Mucosa of gallbladder (tissue), 1 donor: ENCODE results near the gene DBN1. TPM values are rescaled to one million over a fixed set of nuclear protein-coding genes. Genes with fewer than 3 reads are reported as not detected.
A peak's percentile ranks its signal among the peaks of the same experiment; 100 is the strongest.

ENCODE experiments used
- DNase-seq: peaks from one replicate; pipeline ENCODE4 v3.0.0-alpha.2; 2020; ENCODE audit warnings: low spot score
- total RNA-seq: library from RNA; stranded (reverse); gene quantifications from one replicate; pipeline ENCODE4 v1.2.1, GENCODE V29; 2021
- donor health status: DM: no; HTN: no; CAD: no.

The DBN1 gene
- total RNA-seq, 1 donor from 2014 or later, result 89.0 TPM

DNA sequence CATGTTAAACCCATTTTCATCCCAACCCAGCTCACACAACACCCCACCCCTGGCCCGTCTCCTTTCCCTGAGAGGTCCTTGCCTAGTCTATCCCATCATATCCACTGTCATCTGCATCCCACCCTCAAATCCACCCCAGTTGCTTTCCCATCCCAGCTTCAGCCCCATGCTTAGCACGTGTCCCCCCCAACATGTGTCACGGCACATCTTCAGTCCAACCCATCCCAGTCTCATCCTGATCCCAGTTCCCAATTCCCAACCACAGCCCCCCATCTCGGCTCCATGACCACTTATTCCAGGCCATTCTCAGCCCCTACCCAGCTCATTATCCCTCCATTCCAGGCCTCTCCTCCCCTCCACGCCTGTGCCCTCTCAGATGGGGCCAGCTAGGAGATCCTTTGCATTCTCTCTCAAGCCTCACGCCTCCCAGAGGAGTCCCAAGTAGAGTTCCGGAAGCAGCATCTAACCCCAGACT, 605 bp upstream of the DBN1 start:
- no peak for DNase-seq

DNA sequence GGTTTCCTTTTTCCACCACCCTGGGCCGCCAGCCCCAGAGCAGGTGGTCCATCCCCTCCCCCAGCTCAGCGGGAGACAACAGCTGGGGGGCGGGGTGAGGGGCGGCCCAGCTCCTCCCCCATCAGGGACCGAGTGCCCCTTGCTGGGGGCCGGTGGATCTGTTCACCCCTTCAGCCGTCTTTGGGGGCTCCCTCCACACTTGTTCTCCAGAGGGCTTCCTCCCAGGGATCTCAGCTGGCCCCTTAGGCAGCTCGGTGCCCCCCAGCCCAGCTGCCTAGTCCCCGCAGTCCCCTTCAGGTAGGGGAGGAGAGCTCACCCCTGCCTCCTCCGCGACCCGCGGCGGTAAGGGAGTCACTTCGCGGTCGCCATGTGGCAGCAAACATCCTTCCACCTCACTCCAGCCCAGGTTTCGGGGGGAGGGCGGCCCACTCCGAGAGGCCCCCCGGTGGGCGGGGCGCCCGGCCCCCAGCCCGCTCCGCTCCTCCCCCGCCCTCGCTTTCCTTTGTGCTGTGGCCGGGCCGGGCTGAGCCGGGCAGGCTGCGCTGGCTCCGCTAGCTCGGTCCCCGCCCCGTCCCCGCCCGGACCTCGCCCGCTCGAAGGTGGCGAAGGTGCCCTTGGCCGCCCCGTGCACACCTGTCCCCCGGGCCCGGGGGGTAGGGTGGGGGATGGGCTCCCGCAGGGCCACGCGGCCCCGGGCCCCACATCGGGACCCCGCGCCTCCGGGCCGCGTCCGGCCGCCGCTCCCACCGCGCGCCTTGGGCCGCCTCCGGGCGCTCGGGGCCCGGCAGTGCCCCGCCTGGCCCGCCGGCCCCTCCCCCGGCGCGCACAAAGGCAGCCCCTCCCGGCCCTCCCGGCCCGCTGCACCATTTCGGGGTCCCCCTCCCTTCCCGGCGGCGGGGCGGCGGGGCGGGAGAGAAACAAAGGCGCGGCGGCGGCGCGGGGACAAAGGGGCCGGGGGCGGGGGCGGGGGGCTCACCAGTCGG, 683 bp downstream of the DBN1 start:
- DNase-seq, result no peak

DNA sequence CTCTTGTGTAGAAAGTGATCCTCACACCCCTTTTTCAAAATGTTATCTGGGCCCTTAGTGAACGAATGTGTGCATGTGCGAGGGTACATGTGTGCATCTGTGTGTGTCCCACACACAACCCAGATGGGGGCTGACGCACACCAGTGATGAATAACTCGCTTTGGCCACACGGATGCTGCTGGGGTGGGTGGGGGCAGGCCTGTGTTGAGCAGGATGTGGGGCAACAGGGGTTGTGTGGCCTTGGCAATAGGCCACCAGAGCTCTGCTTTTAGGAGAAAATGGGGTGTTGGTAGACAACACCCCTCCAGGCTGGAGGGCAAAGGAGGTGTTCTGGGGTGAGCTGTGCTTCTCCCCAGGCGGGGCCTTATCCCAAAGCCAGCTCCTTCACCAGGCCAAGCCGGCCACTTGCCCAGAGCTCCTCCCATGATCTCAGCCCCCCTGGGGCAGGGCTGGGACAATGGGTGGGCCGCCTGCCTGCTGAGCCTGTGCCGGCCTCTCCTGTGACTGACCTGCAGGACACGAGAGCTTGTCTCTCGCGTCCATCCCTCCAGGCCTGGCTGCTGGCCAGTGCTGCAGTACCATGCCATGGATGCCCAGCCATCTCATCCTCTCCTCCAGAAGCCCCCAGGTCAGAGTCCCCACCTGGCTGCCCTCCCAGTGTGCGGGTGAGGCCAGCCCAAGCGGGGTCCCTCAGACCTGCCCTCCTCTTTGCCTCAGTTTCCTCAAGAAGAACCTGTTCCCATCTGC, 1.7 kb downstream of the DBN1 start:
- DNase-seq, result no peak

DNA sequence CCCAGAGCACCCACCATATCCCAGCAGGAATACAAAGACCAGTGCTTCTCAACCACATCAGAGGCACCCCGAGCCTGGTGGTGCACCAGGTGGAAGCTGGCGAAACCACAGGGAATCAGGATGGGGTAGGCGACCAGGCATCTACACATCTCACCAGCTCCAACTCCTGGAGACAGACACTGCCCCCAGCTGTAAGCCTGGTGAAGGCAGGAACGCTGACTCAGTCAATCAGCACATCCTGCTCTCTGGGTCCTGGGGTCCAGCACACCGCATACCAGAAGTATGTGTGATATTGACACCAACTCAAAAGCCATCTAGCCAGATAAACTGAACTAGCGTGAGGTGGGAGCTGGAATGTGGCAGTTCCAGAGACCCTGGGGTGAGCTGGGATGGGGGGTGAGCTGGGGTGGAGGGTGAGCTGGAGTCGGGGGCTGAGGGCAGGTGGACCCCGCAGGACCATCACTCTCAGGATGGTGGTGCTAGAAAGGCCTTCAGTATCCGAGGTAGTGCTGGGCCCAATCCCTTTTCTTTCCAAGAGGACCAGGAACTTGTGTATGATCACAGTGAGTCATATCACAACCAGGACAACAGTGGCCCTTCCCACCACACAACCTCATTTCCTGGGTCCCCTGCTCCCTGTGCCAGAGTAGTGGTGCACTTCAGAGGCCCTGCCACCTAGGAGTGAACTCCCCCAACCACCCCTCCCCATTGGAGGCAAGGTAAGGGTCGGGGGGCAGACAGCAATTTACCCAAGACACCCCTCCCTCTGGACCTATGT, 2.5 kb downstream of the DBN1 start:
- DNase-seq, result no peak

DNA sequence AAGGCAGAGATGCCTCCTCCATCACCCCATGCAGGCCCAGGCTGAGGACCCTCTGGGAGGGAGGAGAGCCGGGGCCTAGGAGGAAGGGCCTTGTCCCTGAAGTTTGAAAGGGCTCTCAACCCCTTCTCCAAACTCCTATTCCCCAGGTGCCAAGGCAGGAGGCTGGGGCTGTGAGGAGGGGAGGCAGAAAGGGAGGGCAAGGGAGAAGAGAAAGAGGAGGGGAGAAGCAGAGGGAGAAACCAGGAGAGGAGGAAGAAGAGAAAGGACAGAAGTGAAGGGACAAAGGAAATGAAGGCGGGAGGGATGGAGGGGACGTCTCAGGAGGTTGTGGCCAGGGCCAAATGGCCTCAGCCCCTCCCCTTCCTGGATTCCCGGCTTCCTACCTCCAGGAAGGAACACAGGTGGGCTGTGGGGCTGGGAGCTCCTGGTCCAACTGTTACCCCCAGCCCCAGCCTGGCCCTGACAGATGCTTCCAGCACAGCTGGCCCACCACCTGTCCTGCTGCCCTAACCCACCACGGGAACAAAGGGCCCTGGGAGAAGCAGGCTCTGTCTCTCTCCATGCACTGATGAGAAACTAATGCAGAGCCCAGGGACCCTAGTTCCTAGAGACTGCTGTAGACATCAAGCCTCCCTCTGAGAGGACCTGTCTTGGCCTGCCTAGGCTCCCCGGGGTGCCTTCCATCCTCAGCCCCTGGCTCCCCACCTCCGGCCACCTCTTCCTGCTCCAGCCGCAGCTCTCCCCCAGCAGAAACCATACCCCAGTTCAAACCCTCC, 3.5 kb downstream of the DBN1 start:
- DNase-seq, result no peak

DNA sequence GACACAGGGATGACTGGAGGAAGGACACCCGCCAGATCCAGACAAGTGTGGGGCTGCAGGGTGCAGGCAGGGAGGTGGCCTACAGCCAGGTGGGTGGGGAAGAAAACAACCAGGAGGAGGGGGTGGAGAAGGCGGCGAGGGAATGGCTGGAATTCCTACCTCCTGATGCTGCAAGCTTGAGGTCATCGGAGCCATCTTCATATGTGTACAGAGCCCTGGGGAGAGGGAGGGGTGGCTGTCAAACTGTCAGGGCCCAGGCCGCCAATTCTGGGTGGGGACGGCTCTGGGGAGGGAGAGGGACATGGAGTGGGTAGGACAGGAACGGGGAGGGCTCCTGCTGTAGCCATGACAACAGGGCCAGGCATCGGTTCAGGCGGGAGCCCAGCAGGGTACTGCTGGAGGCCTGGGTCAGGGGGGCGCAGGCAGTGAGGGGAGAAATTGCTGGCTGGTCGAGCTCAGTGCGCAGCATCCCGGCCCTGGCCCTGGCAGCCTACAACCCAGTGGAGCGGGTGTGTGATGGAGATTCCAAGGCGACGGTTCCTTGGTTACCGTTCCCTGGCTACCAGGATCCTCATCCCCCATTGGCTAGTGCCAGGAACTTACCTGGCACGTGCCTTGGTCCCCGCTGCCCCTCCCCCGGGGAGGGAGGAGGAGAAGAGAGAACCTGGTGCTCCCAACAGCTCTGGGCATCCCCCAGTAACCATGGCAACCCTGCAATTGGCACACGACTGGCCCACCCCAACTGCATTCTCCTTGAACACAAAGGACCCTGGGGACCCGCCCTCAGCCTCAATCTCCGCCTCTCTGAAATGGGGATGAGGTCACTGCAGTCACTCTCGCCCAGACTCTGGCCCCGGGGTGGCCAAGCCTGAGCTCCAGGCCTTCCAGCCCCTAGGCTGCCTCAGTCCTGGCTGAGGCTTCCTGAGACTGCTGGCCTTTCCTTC, 4.5 kb downstream of the DBN1 start:
- no peak for DNase-seq

DNA sequence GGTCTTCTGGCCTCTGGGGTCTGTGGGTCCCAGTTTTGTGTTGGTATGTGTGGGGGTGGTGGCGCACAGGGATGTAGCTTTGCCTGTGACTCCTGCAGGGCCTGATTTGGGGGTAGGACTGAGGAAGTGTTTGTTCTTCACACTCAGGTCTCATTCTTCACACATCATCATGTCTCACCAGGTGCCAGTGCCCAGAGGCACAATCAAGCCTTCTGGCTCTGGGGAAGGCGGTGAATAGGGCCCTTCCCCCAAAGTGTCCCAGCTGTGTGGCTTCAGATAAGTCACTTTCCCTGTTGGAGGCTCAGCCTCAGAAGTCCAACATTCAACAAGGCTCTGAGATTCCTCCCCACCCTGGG, 5.1 kb downstream of the DBN1 start:
- DNase-seq, result no peak

DNA sequence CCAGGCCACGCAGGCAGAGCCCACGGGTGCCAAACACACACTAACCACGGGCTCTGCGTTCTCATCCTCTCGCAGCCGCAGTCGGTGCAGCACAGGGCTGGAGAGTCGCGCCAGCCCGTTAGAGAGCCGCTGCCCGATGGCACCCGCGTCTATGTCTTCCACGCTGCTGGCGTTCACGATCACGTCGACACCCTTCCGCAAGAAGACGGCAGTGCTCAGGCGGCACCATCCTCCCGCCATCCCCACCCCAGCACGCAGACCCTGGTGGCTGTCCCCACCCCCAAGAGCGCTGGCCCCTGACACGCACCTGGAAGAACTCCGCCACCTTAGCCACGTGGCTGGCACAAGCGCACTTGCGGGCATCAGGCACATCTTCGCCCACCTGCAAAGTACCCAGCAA, 6.0 kb downstream of the DBN1 start:
- DNase-seq, result no peak

DNA sequence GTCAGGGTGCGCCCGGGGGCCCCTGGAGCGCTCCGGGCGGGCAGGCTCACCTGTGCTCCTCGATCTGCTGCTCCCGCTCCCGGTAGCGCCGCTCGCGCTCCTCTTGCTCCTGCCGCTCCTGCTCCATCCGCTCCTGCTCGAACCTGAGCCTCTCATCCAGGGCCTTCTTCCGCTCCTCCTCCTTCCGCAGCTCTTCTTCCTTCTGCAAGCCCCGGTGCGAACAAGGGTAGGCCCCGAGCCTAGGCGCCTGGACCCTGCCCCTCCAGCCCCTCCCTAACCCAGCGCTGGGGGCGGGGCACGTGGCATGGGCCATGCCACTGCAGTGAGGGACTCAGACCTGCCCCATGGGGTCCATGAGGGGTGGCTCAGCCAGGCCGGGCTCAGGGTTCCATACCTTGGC, 6.6 kb downstream of the DBN1 start:
- no peak for DNase-seq

DNA sequence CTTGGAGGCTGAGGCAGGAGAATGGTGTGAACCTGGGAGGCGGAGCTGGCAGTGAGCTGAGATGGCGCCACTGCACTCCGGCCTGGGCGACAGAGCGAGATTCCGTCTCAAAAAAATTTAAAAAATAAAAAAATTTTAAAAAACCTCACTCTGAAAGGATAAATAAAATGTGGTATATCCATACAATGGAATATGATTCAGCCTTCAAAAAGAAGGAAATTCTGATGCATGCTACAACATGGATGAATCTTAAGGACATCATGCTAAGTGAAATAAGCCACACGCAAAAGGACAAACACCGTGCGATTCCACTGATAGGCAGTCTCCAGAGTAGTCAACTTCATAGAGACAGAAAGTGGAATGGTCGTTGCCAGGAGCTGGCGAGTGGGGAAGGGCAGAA, 8.4 kb downstream of the DBN1 start:
- DNase-seq, result no peak

DNA sequence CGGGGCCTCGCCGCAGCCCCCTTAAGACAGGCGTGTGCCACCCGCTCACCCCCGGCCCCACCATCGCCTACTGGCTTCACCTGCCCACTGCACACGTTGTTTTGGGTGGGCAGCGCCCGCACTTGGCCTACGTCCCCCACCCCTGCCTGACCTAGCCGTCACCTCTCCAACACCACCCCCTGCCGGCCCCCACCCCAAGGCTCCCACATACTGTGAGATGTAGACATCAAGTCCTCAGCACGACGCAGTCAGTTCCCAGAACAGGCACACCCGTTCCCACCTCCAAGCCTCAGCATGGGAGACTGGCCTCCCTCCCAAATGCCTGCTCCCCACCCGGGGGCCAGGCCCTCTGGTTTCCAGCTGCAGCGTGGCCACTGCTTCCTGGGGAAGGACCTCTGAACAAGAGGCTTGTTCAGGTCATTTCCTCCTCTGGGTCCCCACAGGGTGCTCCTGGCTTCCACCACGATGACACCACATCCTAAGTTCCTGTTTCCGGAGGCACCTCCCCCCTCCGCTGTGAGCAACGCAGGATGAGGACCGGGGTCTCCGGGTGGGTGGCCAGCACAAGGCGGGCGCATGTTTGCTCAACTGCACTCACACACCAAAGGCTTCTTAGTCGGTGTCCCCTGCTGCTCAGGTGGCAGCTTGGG, 11.3 kb downstream of the DBN1 start:
- DNase-seq, result no peak

DNA sequence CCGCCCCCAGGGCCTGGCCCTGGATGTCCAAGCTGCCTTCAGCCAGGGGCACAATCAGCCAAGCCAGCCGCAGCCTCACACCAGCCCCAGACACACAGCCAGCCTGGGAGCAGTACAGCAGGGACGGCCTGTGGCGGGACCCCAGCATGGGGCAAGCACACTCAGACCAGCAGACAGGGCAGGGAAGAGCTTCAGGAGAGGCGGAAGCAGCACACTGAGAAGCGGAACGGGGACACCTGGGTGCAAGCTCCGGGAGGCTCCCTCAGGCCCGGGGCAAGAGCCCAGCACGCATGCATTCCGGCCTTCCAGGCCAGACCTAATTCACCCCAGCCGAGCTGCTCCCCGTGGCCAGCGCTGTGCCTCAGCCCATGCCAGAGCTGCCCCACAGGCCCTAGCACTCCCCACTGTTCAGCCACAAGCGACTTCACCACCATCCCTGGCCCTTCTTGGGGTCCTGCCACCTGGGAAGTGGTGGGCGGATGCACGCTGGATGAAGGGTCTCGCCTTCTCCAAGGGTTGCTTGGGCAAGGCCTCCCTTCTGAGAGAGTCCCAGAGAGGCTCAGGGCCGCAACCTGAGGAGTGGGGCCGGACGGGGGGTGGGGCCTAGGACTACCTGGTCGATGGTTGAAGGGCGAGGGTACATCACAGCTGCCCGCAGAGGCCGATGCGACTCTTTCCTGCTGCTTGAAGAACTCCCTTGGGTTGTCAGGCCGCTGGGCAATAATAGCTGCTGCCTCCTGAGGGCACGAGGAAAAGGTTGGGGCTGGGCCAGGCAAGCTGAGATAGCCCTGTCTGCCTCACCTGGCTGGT, 13.4 kb downstream of the DBN1 start:
- DNase-seq, result no peak

DNA sequence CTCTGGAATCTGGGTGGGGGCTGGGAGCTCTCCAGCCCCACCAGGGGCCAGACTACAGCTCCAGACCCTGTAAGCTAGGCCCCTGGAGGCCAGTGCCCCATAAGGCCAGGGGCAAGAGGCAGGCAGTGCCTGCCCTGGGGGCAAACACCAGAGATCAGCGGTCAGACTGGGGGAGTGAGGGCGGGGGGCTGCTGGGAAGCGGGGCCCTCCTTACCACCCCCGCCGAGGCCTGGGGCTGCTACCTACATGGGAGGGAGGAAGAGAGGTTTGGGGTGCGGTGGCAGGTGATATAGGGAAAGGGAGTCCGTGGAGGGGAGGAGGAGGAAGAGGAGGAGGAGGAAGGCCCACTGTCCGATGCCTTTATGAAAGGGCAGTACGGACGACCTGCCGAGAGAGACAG, 14.1 kb downstream of the DBN1 start:
- DNase-seq, result no peak

DNA sequence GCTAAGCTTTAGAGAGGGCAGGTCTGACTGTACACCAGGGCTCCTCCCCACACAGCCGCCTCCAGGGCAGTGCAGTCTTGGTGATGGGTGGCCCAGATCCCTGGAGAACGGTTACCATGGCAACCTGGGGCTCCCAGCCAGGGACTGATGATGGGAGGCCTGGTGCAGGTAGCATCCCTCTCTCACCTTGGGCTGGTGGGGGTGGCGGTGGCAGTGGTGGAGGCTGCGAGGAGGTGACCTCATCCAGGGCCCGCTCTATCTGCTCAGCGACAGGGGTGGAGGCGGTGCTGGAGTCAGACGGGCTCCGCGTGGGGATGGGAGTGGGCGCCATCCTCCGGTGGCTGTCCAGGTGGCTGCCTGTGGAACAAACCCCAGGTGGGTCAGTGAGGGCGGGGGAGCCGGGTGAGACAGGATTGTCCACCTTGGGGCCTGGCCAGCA, 14.5 kb downstream of the DBN1 start:
- DNase-seq, result no peak

DNA sequence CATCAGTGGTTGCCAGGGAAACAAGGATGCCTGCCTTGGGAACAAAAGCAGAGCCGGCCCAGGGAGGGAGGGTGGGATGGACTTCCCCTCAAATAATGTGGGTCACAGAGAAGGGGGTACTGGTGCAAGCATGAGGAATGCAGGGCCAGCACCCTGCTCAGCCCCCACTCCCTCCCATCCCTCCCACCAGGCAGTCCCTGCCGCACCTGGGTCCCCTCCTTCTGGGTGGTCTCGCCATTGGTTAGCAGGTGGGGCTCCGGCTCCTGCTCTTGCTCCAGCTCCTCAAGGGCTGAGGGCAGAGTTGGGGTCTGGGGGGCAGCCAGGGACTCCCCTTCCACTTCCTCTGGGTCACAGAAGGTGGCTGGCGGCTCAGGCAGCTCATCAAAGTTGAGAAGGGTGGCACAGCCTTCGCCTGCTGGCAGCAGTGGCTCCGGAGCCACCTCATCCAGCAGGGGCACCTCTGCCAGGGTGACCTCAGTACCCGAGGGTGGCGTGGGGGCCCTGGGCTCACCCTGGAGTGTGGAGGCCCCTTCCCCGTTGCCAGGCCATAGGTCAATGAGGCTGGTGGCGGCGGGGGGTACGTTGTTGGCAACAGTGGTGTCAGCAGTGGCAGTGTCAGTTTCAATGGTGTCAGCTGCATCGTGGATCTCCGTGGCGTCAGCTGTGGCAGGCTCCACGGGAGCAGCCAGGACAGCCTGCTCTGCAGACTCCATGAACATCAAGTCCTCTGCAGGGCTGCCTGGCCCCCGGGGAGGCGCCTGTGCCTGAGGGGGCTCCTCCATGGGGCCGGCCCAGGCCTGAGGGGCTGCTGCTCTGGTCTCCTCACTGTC, 15.4 kb downstream of the DBN1 start:
- no peak for DNase-seq

DNA sequence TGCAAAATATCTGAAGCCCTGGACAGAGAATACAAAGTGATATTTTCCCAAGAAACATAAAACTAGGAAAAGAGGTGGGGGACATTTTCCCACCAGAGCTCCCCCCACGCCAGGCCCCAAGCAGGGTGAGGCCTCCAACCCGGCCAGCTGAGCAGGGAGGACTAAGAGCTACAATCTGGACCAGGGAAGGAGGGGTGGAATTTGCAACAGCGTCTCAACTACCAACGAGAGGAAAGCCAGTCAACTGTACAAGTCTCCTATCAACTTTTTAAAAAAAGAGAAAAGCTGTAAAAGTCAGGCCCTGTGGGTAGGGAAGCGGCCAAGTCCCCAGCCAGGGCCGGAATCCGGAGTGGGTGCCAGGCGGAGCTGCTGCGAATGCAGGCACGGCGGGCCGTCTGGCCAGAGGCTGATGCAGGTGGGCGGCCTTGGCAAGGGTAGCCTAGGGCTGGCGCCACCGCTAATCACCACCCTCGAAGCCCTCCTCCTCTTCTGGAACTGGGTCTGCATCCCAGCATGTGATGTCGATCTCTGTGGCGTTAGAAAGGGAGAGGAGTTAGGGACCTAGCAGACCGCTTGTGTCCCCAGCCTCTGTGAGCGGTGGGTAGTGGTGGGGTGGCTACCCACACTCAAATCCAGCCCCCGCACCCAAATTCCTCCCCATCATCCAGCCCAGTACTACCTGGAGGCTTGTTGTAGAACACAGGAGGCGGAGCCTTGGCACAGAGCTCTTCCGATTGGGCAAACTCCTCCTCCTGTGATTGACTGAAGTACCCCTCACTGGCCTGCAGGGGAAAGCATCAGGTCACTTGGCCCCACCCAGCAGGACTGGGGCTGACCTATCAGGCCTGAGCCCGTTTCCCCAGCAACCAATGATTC, 16.2 kb downstream of the DBN1 start:
- peak; percentile 71 for DNase-seq

DNA sequence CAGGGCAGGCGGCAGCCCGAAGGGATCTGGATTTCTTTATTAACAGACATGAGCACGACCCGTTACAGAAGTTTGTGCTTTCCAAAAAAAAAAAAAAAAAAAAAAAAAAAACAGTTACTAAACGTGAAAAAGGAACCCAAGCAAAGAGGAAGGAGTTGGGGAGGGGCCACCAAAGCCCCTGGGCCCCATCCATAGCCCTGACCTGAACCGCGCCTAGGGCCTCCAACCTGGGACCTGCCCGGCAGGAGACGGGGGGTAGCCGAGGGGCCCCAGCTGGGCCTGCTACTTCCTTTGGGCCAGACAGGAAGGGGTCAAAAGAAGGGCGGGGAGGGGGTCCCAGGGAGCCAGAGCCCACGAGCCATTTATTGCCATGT, 16.9 kb downstream of the DBN1 start:
- no peak for DNase-seq
